ENCODE data around the gene CWC27. TPM values are rescaled to one million over a fixed set of nuclear protein-coding genes. Genes with fewer than 3 reads are reported as not detected.

Gene CWC27
- polyA plus RNA-seq, 1 of the 3 experiments (the other 2 are of a cell fraction) = 6.6 TPM

DNA sequence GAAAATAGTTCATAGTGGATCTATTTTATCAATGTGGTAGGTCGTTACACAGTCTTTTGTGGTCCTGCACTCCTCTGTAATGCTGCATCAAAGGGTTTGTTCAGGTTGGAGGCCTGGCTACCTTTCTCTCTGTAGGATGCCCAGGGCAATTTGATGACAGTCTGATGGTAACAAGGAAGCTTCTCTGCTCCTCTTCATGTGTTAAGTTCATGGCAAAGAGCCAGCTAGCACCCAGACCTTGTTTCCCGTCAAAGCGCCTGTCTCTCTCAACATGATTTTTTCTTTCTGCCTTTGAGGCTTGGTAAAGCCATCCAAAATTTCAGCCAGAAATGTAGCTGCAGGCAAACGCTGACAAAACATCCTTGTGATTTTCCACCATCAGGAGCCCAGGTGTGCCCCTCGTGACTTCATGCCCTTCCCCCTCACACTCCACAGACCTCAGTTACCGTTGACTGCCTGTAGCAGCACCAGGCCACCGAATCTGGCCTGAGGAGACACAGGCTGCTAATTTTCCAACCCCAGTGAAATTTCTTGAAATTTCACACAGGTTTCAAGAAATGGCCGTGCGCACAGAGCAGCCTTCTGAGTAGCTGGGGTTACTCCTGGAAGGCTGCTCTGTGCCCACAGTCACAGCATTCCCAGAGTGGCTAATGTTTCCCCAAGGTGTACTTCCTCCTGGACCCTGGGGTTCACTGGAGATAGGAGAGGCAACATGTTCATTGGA lies 292.7 kb downstream of the CWC27 start:
- Histone ChIP-seq H4K20me1 (ENCODE audit: insufficient read depth) (no peaks in the 10 kb centered on the region), H3K79me2 (ENCODE audit: insufficient read depth) (no peaks in the 10 kb centered on the region), H3K27me3 (ENCODE audit: insufficient read depth) (no peaks in the 10 kb centered on the region), H3K36me3 (replicated peaks in 1 of 2; ENCODE audit: control insufficient read depth in 1 of 2, insufficient read depth in 2 of 2, low read length in 1 of 2) (no peaks in the 10 kb centered on the region), H3F3A (replicated peaks; ENCODE audit: insufficient read depth) (peaks cover 10% of the 10 kb centered on the region), H3K9me2 (no peaks in the 10 kb centered on the region), H2AFZ (ENCODE audit: low read depth) (no peak overlapping the region), H3K27ac (ENCODE audit: low read depth in 2 of 2, low read length in 1 of 2) (peak overlapping the region in 1 of 2 experiments; percentile 77; a peak in 2 of 4 replicates), H3K4me3 (ENCODE audit: low read depth in 2 of 2, low read length in 1 of 2) (no peak overlapping the region), H3K9me3 (peaks cover 6% of the 10 kb centered on the region; the same call in 1 of the 2 replicates), H3K4me2 (no peak overlapping the region), H3K4me1 (ENCODE audit: control insufficient read depth in 1 of 2, insufficient read depth in 2 of 2, low read depth in 1 of 2, low read length in 1 of 2) (peaks cover 18 to 21% of the 10 kb centered on the region in 2 experiments; a peak in 2 of 4 replicates), H3K9ac (no peak overlapping the region)
- peak; percentile 37 for DNase-seq
- POLR2A ChIA-PET = interaction anchor here (1.3 kb wide), 1 partner anchor 28 kb away, joined by 3 read pairs; no protein-coding TSS in a partner anchor
- WGBS (ENCODE audit: low lambda C conversion rate) = 76% methylated on average over 9 of the region's 9 CpGs
- CTCF ChIA-PET = interaction anchor here (0.8 kb wide), 1 partner anchor 9 kb away, joined by 3 read pairs; no protein-coding TSS in a partner anchor
- TF ChIP-seq GATA2 (CRISPR knock-in tag; IDR thresholded peaks at IDR 0.05) (peak; percentile 17; the same call in 1 of the 2 replicates), EP300 (IDR thresholded peaks at IDR 0.05; ENCODE audit: borderline replicate concordance in 1 of 2, low read depth in 1 of 2, low read length in 1 of 2) (peak in 1 of 2 experiments; percentile 52; a peak in 1 of 4 replicates), RAD21 (IDR thresholded peaks at IDR 0.05; ENCODE audit: low read length) (0 out of 2 replicates have a peak, but pooled peaks have one; percentile 7), TAF1 (IDR thresholded peaks at IDR 0.05; ENCODE audit: borderline replicate concordance, low read depth, low read length) (no peak), FOXJ3 (CRISPR knock-in tag; IDR thresholded peaks at IDR 0.05) (peak; percentile 74), NRF1 (IDR thresholded peaks at IDR 0.05; ENCODE audit: low read depth, low read length) (no peak)

DNA sequence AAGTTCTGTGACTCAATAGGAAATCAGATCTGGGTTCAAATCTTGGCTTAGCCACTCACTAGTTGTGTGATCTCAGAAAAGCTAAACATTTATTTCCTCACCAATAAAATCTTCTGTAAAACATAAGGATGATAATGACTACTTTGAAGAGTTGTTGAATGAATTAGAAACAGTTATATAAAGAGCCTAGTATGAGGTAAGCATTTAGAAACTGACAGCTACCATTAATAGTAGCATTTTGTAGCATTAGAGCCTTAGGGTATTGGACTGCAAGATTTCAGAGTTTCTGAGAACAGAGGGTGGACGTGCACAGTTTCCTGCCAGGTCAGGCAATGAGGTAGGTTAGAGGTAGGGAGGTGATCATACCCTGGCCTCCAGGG lies 293.2 kb downstream of the CWC27 start:
- TF ChIP-seq, protein P1, sequence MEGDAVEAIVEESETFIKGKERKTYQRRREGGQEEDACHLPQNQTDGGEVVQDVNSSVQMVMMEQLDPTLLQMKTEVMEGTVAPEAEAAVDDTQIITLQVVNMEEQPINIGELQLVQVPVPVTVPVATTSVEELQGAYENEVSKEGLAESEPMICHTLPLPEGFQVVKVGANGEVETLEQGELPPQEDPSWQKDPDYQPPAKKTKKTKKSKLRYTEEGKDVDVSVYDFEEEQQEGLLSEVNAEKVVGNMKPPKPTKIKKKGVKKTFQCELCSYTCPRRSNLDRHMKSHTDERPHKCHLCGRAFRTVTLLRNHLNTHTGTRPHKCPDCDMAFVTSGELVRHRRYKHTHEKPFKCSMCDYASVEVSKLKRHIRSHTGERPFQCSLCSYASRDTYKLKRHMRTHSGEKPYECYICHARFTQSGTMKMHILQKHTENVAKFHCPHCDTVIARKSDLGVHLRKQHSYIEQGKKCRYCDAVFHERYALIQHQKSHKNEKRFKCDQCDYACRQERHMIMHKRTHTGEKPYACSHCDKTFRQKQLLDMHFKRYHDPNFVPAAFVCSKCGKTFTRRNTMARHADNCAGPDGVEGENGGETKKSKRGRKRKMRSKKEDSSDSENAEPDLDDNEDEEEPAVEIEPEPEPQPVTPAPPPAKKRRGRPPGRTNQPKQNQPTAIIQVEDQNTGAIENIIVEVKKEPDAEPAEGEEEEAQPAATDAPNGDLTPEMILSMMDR (IDR thresholded peaks at IDR 0.05) = no peak
- TF ChIP-seq MXI1 (IDR thresholded peaks at IDR 0.05; ENCODE audit: low read depth, low read length) (no peak), YY1 (IDR thresholded peaks at IDR 0.05; ENCODE audit: low read depth) (no peak), GATA2 (CRISPR knock-in tag; IDR thresholded peaks at IDR 0.05) (no peak), JUND (IDR thresholded peaks at IDR 0.05) (no peak), EZH2phosphoT487 (IDR thresholded peaks at IDR 0.05; ENCODE audit: borderline replicate concordance, low read depth) (no peak), ELF1 (IDR thresholded peaks at IDR 0.05) (no peak), FOSL2 (IDR thresholded peaks at IDR 0.05; ENCODE audit: borderline replicate concordance, low read depth) (no peak), NFIC (IDR thresholded peaks at IDR 0.05; ENCODE audit: borderline replicate concordance) (no peak), GABPA (IDR thresholded peaks at IDR 0.05; ENCODE audit: low read depth) (no peak), RXRA (IDR thresholded peaks at IDR 0.05; ENCODE audit: borderline replicate concordance, low read depth) (no peak), RCOR1 (IDR thresholded peaks at IDR 0.05; ENCODE audit: low read length) (no peak), RAD21 (IDR thresholded peaks at IDR 0.05; ENCODE audit: low read length) (no peak), FOXJ3 (CRISPR knock-in tag; IDR thresholded peaks at IDR 0.05) (no peak), SIN3A (IDR thresholded peaks at IDR 0.05; ENCODE audit: borderline replicate concordance, low read depth, low read length) (no peak)
- TF ChIP-seq, protein P2, sequence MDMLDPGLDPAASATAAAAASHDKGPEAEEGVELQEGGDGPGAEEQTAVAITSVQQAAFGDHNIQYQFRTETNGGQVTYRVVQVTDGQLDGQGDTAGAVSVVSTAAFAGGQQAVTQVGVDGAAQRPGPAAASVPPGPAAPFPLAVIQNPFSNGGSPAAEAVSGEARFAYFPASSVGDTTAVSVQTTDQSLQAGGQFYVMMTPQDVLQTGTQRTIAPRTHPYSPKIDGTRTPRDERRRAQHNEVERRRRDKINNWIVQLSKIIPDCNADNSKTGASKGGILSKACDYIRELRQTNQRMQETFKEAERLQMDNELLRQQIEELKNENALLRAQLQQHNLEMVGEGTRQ (IDR thresholded peaks at IDR 0.05; ENCODE audit: borderline replicate concordance, low read depth, low read length) = no peak
- TF ChIP-seq, protein P3, sequence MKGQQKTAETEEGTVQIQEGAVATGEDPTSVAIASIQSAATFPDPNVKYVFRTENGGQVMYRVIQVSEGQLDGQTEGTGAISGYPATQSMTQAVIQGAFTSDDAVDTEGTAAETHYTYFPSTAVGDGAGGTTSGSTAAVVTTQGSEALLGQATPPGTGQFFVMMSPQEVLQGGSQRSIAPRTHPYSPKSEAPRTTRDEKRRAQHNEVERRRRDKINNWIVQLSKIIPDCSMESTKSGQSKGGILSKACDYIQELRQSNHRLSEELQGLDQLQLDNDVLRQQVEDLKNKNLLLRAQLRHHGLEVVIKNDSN (IDR thresholded peaks at IDR 0.05; ENCODE audit: borderline replicate concordance, low read depth) = no peak

More for the DNA sequence above, 293.2 kb downstream of the CWC27 start:
- H2AFZ ChIP-seq (ENCODE audit: low read depth) = no peak overlapping the region
- H4K20me1 ChIP-seq (ENCODE audit: insufficient read depth) = no peaks in the 10 kb centered on the region
- H3K4me2 ChIP-seq = no peak overlapping the region
- no peaks in the 10 kb centered on the region for H3K9me2 ChIP-seq
- no peak overlapping the region for H3K9ac ChIP-seq
- H3K4me3 ChIP-seq (ENCODE audit: low read depth in 2 of 2, low read length in 1 of 2) = no peak overlapping the region
- no peaks in the 10 kb centered on the region for H3K36me3 ChIP-seq (replicated peaks in 1 of 2; ENCODE audit: control insufficient read depth in 1 of 2, insufficient read depth in 2 of 2, low read length in 1 of 2)
- peak overlapping the region in 1 of 2 experiments; percentile 77; a peak in 2 of 4 replicates for H3K27ac ChIP-seq (ENCODE audit: low read depth in 2 of 2, low read length in 1 of 2)
- peaks cover 18 to 21% of the 10 kb centered on the region in 2 experiments; a peak in 2 of 4 replicates for H3K4me1 ChIP-seq (ENCODE audit: control insufficient read depth in 1 of 2, insufficient read depth in 2 of 2, low read depth in 1 of 2, low read length in 1 of 2)
- 0 out of 2 replicates have a peak, but pooled peaks cover under 1% of the 10 kb centered on the region for H3K9me3 ChIP-seq
- CTCF ChIA-PET = interaction anchor here (0.8 kb wide), 1 partner anchor 9 kb away, joined by 3 read pairs; no protein-coding TSS in a partner anchor
- WGBS (ENCODE audit: low lambda C conversion rate) = 80% methylated on average over 1 of the region's 1 CpG
- H3F3A ChIP-seq (replicated peaks; ENCODE audit: insufficient read depth) = peaks cover 6% of the 10 kb centered on the region
- no peaks in the 10 kb centered on the region for H3K27me3 ChIP-seq (ENCODE audit: insufficient read depth)
- H3K79me2 ChIP-seq (ENCODE audit: insufficient read depth) = no peaks in the 10 kb centered on the region
- DNase-seq = no peak
- POLR2A ChIA-PET = interaction anchor here (1.3 kb wide), 1 partner anchor 29 kb away, joined by 3 read pairs; no protein-coding TSS in a partner anchor

All from SK-N-SH (cell line).